Thyroid gland (tissue), 4 donors: ENCODE data around the gene LDLRAD4.

Experiments
- CTCF ChIP-seq, 6 experiments: fragments of 200-600 bp in 3 of 6; fragments of 450-650 bp in 3 of 6; sonication (generic) in 3 of 6; IDR thresholded peaks; one replicate each; pipeline ENCODE4 v1.5.1; 2016 to 2019; ENCODE audit warnings: antibody characterized with exemption in 6 of 6, mild to moderate bottlenecking in 2 of 6, inconsistent platforms in 1 of 6, moderate library complexity in 1 of 6
- POLR2A ChIP-seq, 2 donors: fragments of 450-650 bp; IDR thresholded peaks; one replicate each; pipeline ENCODE4 v1.6.1; 2017; ENCODE audit warnings: antibody characterized with exemption in 2 of 2, mild to moderate bottlenecking in 2 of 2, moderate library complexity in 1 of 2

- peak in 1 of 6 experiments; percentile 2 for TF ChIP-seq CTCF (IDR thresholded peaks at IDR 0.05)
- peak in 1 of 2 donors; percentile 26 for TF ChIP-seq POLR2A (IDR thresholded peaks at IDR 0.05)
Measured at GRCh38 chr18:13653746-13654433, 435.3 kb downstream of the LDLRAD4 start.
